Right kidney (tissue), 1 donor: ENCODE results near the gene FAM168A.
"Not testable (repeated sequence)": the region's sequence is repeated elsewhere in the genome, so short reads cannot be mapped to it uniquely, and the experiment has no call there.

Experiments
- DNase-seq: peaks from one replicate; pipeline ENCODE4 v3.0.0-alpha.2; 2016

FAM168A gene

GRCh38 chr11:73520353-73521061 is 77.4 kb downstream of the FAM168A start:
- DNase-seq: no peak

GRCh38 chr11:73519266-73519665 is 78.6 kb downstream of the FAM168A start:
- DNase-seq: no peak

GRCh38 chr11:73518195-73518594 is 79.7 kb downstream of the FAM168A start:
- no peak for DNase-seq

GRCh38 chr11:73516080-73516479 is 81.8 kb downstream of the FAM168A start:
- no peak for DNase-seq

- DNase-seq: no peak
These were observed 84.2 kb downstream of the FAM168A start for GRCh38 chr11:73513707-73514106.

- DNase-seq: no peak
These were observed 87.0 kb downstream of the FAM168A start for GRCh38 chr11:73510877-73511276.

- DNase-seq: no peak
These were observed 87.8 kb downstream of the FAM168A start for GRCh38 chr11:73510106-73510505.

GRCh38 chr11:73509188-73509587 is 88.7 kb downstream of the FAM168A start:
- DNase-seq: no peak

- DNase-seq: no peak
These were observed 89.4 kb downstream of the FAM168A start for GRCh38 chr11:73508243-73509176.

- no peak for DNase-seq
These were observed 90.8 kb downstream of the FAM168A start for GRCh38 chr11:73507086-73507485.

- DNase-seq: no peak
These were observed 91.9 kb downstream of the FAM168A start for GRCh38 chr11:73506038-73506437.

GRCh38 chr11:73498343-73498742 is 99.6 kb downstream of the FAM168A start:
- DNase-seq: no peak

- DNase-seq: no peak
These were observed 101.8 kb downstream of the FAM168A start for GRCh38 chr11:73496134-73496533.

GRCh38 chr11:73495731-73496130 is 102.2 kb downstream of the FAM168A start:
- no peak for DNase-seq

GRCh38 chr11:73493956-73494598 is 103.8 kb downstream of the FAM168A start:
- no peak for DNase-seq

- DNase-seq: no peak
These were observed 116.3 kb downstream of the FAM168A start for GRCh38 chr11:73481626-73482025.

- DNase-seq: no peak
These were observed 117.2 kb downstream of the FAM168A start for GRCh38 chr11:73480677-73481076.

GRCh38 chr11:73478737-73479347 is 119.1 kb downstream of the FAM168A start:
- no peak for DNase-seq

- DNase-seq: no peak
These were observed 120.4 kb downstream of the FAM168A start for GRCh38 chr11:73477518-73477917.

GRCh38 chr11:73475549-73476095 is 122.3 kb downstream of the FAM168A start:
- no peak for DNase-seq

GRCh38 chr11:73473252-73473651 is 124.7 kb downstream of the FAM168A start:
- DNase-seq: no peak

- not testable (repeated sequence) for DNase-seq
These were observed 127.8 kb downstream of the FAM168A start for GRCh38 chr11:73470036-73470612.
